ENCODE results near the gene ZNF473. TPM values are rescaled to one million over a fixed set of nuclear protein-coding genes. Genes with fewer than 3 reads are reported as not detected.
"Not testable (repeated sequence)": the region's sequence is repeated elsewhere in the genome, so short reads cannot be mapped to it uniquely, and the experiment has no call there.

ZNF473 gene
- total RNA-seq, 1 donor: 8.3 TPM

DNA sequence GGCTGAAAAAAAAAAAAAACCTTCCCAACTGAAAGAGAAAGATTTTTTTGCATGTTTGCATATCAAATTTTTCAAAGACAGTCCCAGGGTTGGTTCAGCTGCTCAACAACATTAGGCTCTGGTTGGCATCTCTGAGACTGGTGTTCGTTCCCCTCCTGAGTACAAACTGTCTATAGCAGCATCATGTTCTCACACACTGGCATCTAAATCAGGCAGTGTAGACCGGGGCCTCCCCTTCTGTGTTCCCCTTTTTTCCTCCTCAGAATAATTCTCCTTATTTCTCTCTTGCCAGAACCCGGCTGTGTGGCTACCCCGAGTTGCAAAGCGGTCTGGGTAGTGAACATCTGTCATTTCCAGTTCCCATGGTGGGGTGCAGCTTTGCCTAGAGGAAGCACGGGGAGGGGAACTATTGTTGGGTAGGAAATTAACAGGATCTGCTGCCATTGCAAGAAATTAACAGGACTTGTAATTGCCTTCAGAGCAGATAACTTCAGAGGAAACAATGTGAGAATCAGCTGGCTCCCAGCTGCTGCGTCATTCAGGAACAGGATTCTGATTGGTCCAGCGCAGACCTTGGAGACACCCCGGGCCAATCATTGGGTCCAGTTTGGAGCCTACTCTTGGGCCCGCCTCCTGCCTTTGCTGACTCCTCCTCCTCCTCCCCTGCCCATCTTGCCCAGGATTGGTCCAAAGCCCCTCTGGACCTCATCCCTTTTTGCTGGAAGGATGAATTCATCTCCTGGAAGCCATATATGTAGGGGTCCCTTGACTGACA, 51.0 kb downstream of the ZNF473 start:
- not testable (repeated sequence) for H4K20me1 ChIP-seq (ENCODE audit: insufficient read depth, low read length); H3K9me3 ChIP-seq (ENCODE audit: low read depth, low read length); H3K4me3 ChIP-seq (ENCODE audit: insufficient read depth, low read length); H3K79me2 ChIP-seq (ENCODE audit: insufficient read depth, low read length); H3K36me3 ChIP-seq (ENCODE audit: insufficient read depth, low read length); DNase-seq (ENCODE audit: insufficient read length, low spot score, missing footprints); H3K4me2 ChIP-seq (ENCODE audit: insufficient read depth, low read length); H3K4me1 ChIP-seq (ENCODE audit: insufficient read depth, low read length); H2AFZ ChIP-seq (ENCODE audit: low read length); H3K27me3 ChIP-seq (ENCODE audit: insufficient read depth, low read length); H3K27ac ChIP-seq (ENCODE audit: low read depth, low read length)

DNA sequence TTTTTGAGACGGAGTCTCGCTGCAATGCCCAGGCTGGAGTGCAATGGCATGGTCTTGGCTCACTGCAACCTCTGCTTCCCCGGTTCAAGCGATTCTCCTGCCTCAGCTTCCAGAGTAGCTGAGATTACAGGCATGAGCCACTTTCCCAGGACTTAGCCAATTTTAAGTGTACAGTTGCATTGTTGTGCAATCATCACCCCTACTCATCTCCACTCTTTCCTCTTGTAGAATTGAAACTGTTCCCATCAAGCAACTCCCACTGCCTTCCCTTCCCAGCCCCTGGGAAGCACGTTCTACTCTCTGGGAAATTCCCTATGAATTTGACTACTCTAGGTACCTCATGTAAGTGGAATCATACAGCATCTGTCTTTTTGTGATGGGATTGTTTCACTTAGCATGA, 53.2 kb downstream of the ZNF473 start:
- not testable (repeated sequence) for H2AFZ ChIP-seq (ENCODE audit: low read length); H3K9me3 ChIP-seq (ENCODE audit: low read depth, low read length); H4K20me1 ChIP-seq (ENCODE audit: insufficient read depth, low read length); H3K36me3 ChIP-seq (ENCODE audit: insufficient read depth, low read length); H3K4me3 ChIP-seq (ENCODE audit: insufficient read depth, low read length); H3K4me1 ChIP-seq (ENCODE audit: insufficient read depth, low read length); H3K4me2 ChIP-seq (ENCODE audit: insufficient read depth, low read length); H3K79me2 ChIP-seq (ENCODE audit: insufficient read depth, low read length); H3K27ac ChIP-seq (ENCODE audit: low read depth, low read length); H3K27me3 ChIP-seq (ENCODE audit: insufficient read depth, low read length); DNase-seq (ENCODE audit: insufficient read length, low spot score, missing footprints)

DNA sequence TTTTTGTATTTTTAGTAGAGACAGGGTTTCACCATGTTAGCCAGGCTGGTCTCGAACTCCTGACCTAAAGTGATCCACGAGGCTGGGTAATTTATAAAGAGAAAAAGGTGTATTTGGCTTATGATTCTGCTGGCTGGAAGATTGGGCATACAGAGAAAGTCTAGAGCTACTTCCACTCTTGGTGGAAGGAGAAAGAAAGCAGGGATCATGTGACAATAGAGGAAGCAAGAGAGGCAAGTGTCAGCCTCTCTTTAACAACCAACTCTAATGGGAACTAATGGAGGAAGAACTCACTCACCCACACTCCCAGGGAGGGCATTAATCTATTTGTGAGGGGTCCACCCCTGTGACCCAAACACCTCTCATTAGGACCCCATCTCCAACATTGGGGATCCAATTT, 58.6 kb downstream of the ZNF473 start:
- not testable (repeated sequence) for H3K36me3 ChIP-seq (ENCODE audit: insufficient read depth, low read length); H3K4me2 ChIP-seq (ENCODE audit: insufficient read depth, low read length); H3K27ac ChIP-seq (ENCODE audit: low read depth, low read length); H3K4me3 ChIP-seq (ENCODE audit: insufficient read depth, low read length); H2AFZ ChIP-seq (ENCODE audit: low read length); H3K79me2 ChIP-seq (ENCODE audit: insufficient read depth, low read length); H3K27me3 ChIP-seq (ENCODE audit: insufficient read depth, low read length); H4K20me1 ChIP-seq (ENCODE audit: insufficient read depth, low read length); DNase-seq (ENCODE audit: insufficient read length, low spot score, missing footprints); H3K4me1 ChIP-seq (ENCODE audit: insufficient read depth, low read length); H3K9me3 ChIP-seq (ENCODE audit: low read depth, low read length)

DNA sequence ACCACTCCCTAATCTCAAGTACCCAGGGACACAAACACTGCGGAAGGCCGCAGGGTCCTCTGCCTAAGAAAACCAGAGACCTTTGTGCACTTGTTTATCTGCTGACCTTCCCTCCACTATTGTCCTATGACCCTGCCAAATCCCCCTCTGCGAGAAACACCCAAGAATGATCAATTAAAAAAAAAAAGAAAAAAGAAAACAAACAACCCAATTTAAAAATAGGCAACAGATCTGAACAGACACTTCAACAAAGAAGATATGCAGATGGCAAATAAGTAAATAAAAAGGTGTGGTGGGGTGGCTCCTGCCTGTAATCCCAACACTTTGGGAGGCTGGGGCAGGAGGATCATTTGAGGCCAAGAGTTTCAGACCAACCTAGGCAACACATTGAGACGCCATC, 61.3 kb downstream of the ZNF473 start:
- not testable (repeated sequence) for H4K20me1 ChIP-seq (ENCODE audit: insufficient read depth, low read length); H3K4me2 ChIP-seq (ENCODE audit: insufficient read depth, low read length); DNase-seq (ENCODE audit: insufficient read length, low spot score, missing footprints); H3K27me3 ChIP-seq (ENCODE audit: insufficient read depth, low read length); H2AFZ ChIP-seq (ENCODE audit: low read length); H3K27ac ChIP-seq (ENCODE audit: low read depth, low read length); H3K4me3 ChIP-seq (ENCODE audit: insufficient read depth, low read length); H3K9me3 ChIP-seq (ENCODE audit: low read depth, low read length); H3K4me1 ChIP-seq (ENCODE audit: insufficient read depth, low read length); H3K36me3 ChIP-seq (ENCODE audit: insufficient read depth, low read length); H3K79me2 ChIP-seq (ENCODE audit: insufficient read depth, low read length)

DNA sequence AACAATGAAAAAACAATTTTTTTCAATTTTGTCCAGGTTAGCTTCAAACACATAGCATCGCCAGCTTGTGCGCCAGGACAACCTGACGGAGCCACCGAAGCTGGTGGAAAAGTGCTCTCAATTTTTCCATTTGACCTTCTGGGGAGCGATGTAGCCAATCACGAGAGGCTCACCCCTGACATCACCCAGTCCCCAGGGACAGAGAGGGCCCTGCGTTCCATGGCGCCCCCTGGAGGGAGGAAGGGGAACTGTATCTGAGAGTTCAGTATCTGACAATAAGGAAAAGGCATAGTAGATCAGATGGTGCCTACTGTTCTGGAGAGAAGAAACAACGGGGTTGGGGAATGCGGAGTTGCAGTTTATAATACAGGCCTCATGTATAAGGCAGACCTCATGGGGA, 64.9 kb downstream of the ZNF473 start:
- H3K27me3 ChIP-seq (ENCODE audit: insufficient read depth, low read length); H3K9me3 ChIP-seq (ENCODE audit: low read depth, low read length); H3K4me3 ChIP-seq (ENCODE audit: insufficient read depth, low read length); H3K36me3 ChIP-seq (ENCODE audit: insufficient read depth, low read length); H3K4me2 ChIP-seq (ENCODE audit: insufficient read depth, low read length); H2AFZ ChIP-seq (ENCODE audit: low read length); H4K20me1 ChIP-seq (ENCODE audit: insufficient read depth, low read length); DNase-seq (ENCODE audit: insufficient read length, low spot score, missing footprints); H3K4me1 ChIP-seq (ENCODE audit: insufficient read depth, low read length); H3K79me2 ChIP-seq (ENCODE audit: insufficient read depth, low read length); H3K27ac ChIP-seq (ENCODE audit: low read depth, low read length): not testable (repeated sequence)
- TF ChIP-seq, protein P1, sequence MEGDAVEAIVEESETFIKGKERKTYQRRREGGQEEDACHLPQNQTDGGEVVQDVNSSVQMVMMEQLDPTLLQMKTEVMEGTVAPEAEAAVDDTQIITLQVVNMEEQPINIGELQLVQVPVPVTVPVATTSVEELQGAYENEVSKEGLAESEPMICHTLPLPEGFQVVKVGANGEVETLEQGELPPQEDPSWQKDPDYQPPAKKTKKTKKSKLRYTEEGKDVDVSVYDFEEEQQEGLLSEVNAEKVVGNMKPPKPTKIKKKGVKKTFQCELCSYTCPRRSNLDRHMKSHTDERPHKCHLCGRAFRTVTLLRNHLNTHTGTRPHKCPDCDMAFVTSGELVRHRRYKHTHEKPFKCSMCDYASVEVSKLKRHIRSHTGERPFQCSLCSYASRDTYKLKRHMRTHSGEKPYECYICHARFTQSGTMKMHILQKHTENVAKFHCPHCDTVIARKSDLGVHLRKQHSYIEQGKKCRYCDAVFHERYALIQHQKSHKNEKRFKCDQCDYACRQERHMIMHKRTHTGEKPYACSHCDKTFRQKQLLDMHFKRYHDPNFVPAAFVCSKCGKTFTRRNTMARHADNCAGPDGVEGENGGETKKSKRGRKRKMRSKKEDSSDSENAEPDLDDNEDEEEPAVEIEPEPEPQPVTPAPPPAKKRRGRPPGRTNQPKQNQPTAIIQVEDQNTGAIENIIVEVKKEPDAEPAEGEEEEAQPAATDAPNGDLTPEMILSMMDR (IDR thresholded peaks at IDR 0.05; ENCODE audit: extremely low read depth, low read depth, low read length): peak; percentile 16

DNA sequence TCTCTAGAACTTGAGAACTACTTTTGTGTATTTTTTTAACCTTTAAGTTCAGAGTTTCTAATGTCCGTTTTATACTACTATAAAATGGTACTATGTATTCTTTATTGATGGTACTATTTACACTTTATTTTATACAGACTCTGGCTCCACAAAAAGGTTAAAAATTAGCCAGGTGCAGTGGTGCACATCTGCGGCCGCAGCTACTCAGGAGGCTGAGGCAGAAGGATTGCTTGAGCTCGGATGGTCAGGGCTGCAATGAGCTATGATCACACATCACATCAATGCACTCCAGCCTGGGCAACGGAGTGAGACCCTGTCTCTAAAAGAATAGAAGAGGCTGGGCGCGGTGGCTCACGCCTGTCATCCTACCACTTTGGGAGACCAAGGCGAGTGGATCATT, 66.0 kb downstream of the ZNF473 start:
- H3K9me3 ChIP-seq (ENCODE audit: low read depth, low read length); H2AFZ ChIP-seq (ENCODE audit: low read length); H3K27me3 ChIP-seq (ENCODE audit: insufficient read depth, low read length); H3K4me1 ChIP-seq (ENCODE audit: insufficient read depth, low read length); H3K27ac ChIP-seq (ENCODE audit: low read depth, low read length); H3K4me2 ChIP-seq (ENCODE audit: insufficient read depth, low read length); H3K36me3 ChIP-seq (ENCODE audit: insufficient read depth, low read length); H4K20me1 ChIP-seq (ENCODE audit: insufficient read depth, low read length); DNase-seq (ENCODE audit: insufficient read length, low spot score, missing footprints); H3K4me3 ChIP-seq (ENCODE audit: insufficient read depth, low read length); H3K79me2 ChIP-seq (ENCODE audit: insufficient read depth, low read length): not testable (repeated sequence)

DNA sequence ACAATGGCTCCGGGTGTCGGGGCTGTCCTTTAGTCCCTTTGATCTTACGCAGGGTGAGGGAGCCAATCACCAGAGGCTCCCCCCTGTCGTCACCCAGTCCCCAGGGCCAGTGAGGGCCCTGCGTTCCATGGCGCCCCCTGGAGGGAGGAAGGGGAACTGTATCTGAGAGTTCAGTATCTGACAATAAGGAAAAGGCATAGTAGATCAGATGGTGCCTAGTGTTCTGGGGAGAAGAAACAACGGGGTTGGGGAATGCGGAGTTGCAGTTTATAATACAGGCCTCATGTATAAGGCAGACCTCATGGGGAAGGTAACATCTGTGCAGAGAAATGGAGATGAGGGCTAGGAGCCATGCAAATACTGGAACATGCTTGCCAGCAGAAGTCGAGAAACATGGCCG, 66.8 kb downstream of the ZNF473 start:
- not testable (repeated sequence) for H3K4me3 ChIP-seq (ENCODE audit: insufficient read depth, low read length); H4K20me1 ChIP-seq (ENCODE audit: insufficient read depth, low read length); H3K4me1 ChIP-seq (ENCODE audit: insufficient read depth, low read length); H3K9me3 ChIP-seq (ENCODE audit: low read depth, low read length); H3K27me3 ChIP-seq (ENCODE audit: insufficient read depth, low read length); H3K27ac ChIP-seq (ENCODE audit: low read depth, low read length); H2AFZ ChIP-seq (ENCODE audit: low read length); H3K79me2 ChIP-seq (ENCODE audit: insufficient read depth, low read length); H3K4me2 ChIP-seq (ENCODE audit: insufficient read depth, low read length); DNase-seq (ENCODE audit: insufficient read length, low spot score, missing footprints); H3K36me3 ChIP-seq (ENCODE audit: insufficient read depth, low read length)

DNA sequence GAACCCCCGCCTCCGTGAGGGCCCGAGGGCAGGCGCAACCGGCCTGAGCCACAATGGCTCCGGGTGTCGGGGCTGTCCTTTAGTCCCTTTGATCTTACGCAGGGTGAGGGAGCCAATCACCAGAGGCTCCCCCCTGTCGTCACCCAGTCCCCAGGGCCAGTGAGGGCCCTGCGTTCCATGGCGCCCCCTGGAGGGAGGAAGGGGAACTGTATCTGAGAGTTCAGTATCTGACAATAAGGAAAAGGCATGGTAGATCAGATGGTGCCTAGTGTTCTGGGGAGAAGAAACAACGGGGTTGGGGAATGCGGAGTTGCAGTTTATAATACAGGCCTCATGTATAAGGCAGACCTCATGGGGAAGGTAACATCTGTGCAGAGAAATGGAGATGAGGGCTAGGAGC, 72.1 kb downstream of the ZNF473 start:
- not testable (repeated sequence) for H3K9me3 ChIP-seq (ENCODE audit: low read depth, low read length); H3K79me2 ChIP-seq (ENCODE audit: insufficient read depth, low read length); H3K27ac ChIP-seq (ENCODE audit: low read depth, low read length); H3K4me2 ChIP-seq (ENCODE audit: insufficient read depth, low read length); DNase-seq (ENCODE audit: insufficient read length, low spot score, missing footprints); H4K20me1 ChIP-seq (ENCODE audit: insufficient read depth, low read length); H3K27me3 ChIP-seq (ENCODE audit: insufficient read depth, low read length); H3K4me1 ChIP-seq (ENCODE audit: insufficient read depth, low read length); H3K36me3 ChIP-seq (ENCODE audit: insufficient read depth, low read length); H3K4me3 ChIP-seq (ENCODE audit: insufficient read depth, low read length); H2AFZ ChIP-seq (ENCODE audit: low read length)
